ENCODE results near the gene IL11.

Gene IL11

DNA sequence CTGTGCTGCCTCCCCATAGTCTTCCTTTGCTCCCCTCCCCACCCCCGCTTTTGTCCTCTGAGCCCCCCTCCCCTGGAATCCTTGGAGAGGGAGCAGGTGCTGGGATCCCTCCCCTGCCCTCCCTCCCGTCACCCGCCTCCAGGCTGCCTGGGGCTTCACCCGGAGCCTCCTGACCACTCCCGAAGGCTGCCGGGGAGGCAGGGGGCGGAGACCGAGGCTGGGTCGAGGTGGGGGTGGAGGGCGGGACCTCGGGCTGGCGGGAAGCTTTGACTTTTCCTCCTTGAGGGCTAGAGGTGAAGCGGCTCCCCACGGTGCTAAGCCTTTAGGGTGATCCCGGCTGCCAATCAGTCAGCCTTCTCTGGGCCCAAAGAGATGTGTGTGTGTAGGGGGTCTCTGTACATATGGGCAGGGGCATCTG, 29.1 kb downstream of the IL11 start:
- TF ChIP-seq, protein P1, sequence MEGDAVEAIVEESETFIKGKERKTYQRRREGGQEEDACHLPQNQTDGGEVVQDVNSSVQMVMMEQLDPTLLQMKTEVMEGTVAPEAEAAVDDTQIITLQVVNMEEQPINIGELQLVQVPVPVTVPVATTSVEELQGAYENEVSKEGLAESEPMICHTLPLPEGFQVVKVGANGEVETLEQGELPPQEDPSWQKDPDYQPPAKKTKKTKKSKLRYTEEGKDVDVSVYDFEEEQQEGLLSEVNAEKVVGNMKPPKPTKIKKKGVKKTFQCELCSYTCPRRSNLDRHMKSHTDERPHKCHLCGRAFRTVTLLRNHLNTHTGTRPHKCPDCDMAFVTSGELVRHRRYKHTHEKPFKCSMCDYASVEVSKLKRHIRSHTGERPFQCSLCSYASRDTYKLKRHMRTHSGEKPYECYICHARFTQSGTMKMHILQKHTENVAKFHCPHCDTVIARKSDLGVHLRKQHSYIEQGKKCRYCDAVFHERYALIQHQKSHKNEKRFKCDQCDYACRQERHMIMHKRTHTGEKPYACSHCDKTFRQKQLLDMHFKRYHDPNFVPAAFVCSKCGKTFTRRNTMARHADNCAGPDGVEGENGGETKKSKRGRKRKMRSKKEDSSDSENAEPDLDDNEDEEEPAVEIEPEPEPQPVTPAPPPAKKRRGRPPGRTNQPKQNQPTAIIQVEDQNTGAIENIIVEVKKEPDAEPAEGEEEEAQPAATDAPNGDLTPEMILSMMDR (IDR thresholded peaks at IDR 0.05): no peak

DNA sequence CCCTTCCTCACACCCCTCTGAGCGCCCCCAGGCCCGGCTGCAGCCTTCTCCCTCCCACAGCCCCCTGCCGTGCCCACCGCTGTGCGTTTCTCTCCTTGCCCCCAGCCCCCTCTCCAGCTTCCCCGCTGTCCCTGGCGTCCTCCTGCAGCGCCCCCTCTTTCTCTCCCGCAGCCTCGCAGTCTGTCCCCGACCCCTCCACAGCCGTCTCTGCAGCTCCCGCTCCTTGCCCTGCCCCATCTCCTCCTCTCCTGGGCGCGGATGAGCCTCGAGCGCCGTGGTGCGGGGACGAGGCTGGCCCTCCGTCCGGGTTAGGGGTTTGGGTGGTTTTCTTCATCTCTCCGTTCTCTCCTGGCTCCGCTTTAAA, 29.5 kb downstream of the IL11 start:
- TF ChIP-seq, protein P1 (IDR thresholded peaks at IDR 0.05): peak; percentile 17; the same call in 1 of the 2 replicates

DNA sequence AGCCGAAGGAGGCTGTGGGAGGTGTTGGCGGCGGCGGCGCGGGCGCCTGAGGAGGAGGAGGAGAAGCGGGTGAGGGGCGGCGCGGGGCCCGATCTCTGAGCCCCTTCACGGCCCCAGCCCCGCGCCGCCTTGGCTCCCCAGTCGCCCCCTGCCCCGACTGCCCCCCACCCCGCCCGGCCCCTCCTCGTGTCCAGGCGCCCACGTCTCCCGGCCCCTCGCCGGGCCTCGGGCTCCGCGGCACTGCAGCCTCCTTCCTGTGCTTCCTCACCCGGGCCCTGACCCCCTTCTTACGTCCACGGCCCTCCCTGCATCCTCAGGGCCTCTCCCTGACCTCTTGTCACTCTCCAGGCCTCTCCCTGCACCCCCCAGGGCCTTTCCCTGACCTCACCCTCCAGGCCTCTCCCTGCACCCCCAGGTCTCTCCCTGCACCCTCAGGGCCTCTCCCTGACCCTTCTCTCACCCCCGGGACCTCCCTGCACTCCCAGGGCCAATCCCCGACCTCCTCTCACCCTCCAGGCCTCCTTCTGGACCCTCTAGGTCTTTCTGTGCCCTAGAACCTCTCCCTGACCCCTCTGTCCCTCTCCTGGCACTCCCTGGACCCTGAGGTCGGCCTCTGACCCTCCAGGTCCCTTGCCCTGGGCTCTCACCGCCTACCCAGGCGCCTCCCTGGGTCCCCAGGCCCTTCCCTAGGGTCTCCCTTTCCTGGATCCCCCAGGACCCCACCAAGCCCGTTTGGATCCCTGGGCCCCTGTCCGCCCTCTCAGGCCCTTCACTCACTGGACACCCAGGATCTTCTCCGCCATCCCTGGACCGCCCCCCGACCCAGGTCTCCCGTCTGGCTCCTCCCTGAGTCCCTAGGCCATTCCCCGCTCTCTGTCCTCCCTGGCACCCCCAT, 30.1 kb downstream of the IL11 start:
- TF ChIP-seq, protein P1 (IDR thresholded peaks at IDR 0.05): no peak

DNA sequence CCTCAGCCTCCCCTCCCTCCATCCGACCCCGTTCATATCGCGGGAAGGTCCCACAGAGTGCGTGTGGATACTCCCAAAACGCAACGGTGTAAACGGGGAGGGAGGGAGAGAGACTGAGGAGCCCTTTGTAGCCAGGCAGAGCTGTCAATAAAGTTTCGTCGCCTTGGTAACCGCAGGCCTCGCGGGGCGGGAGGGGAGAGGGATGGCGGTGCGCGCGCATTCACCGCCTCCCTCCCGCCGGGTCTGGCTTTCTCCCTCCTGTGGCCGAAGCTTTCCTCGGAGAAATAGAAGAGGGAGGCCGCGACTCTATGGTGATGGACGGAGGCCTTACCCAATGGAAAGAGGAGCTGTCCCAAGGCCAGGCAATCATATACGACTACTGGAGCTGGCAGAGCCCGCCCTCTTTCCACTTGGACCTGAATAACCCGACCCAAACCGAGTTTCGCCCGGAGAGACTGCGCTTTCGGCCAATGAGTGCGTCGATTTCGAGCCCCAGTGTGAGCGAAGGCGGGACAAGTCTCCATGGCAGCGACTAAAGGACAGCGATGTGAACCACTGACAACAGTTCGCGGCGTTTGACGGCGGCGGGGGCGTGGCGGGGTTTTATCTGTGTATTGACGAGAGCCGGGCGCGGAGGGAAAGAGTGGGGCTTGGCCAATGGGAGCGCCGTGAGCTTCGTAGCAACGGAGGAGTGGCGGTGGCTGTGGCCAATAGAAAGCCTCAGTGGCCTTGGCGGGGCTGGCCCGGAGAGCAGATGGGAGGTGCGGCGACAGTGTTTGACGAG, 31.0 kb downstream of the IL11 start, which contains the start of gene KMT5C:
TSS of gene KMT5C (plus strand) at position 772 of the 784 bp plus-strand sequence. CDS start 2,061 bp downstream, outside the sequence.
- TF ChIP-seq, protein P1 (IDR thresholded peaks at IDR 0.05): no peak

DNA sequence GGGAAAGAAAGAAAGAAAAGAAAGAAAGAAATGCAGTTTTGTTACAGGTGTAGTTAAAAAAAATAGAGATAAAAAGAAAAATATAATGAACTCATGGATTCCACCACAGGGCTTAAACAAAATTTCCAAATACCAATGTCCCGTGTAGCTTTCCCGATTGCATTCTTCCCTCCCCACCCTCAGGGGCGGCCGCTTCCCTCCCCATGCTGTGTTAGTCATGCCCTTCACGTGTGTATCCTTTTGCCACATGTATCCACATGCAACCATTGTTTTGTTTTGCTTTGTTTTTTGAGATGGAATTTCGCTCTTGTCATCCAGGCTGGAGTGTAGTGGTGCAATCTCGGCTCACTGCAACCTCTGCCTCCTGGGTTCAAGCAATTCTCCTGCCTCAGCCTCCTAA, 34.2 kb downstream of the IL11 start:
- TF ChIP-seq, protein P1 (IDR thresholded peaks at IDR 0.05): no peak

DNA sequence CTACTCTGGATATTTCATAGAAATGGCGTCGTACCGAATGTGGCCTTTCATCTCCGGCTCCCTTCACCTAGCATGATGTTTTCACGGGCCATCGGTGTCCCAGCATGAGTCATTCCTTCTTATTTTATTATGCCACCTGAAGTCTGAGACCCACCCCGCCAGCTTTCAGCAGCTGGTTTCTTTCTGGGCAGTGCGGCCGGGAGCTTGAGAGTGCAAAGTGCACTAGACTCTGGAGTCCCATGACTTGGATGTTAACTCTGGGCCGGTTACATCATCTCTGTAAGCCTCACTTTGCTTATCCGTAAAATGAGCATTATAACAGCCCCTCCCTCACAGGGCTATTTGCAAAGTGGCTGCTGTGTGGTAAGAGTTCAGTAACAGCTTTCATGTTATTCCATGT, 36.4 kb downstream of the IL11 start:
- TF ChIP-seq, protein P1 (IDR thresholded peaks at IDR 0.05): no peak

DNA sequence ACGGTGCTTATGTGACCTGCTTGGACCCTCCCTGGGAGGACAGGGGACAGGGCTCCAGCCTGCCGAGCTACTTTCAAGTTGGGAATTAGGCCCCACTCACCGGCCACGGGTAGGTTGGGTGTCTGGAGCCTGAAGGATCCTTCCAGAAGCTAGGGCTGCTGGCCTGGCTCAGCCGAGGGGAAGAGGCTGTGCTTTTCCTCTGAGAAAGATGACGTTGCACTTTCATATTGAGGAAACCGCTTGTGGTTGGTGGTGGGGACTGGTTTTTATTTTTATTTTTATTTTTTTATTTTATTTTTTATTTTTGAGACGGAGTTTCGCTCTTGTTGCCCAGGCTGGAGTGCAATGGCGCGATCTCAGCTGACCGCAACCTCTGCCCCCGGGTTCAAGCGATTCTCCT, 45.1 kb downstream of the IL11 start, which contains the start of gene TMEM150B:
TSS of gene TMEM150B (minus strand) at position 170 of the 400 bp plus-strand sequence. CDS start 4,305 bp downstream, outside the sequence.
- TF ChIP-seq, protein P1 (IDR thresholded peaks at IDR 0.05): no peak
